GM12878 (cell line): ENCODE results near the gene GAK. TPM values are rescaled to one million over a fixed set of nuclear protein-coding genes. Genes with fewer than 3 reads are reported as not detected.
A peak's percentile ranks its signal among the peaks of the same experiment; 100 is the strongest.

Experiments
- BRCA1 ChIP-seq: IDR thresholded peaks from 2 replicates; pipeline ENCODE4 v1.6.1; 2011; ENCODE audit warnings: low read depth, low read length, improper control_type of control experiment
- FOXM1 ChIP-seq: IDR thresholded peaks from 2 replicates; pipeline ENCODE4 v1.6.1; 2012; ENCODE audit warnings: low read depth, mild to moderate bottlenecking, inconsistent platforms, low read length, moderate library complexity
- GATAD2B ChIP-seq: fragments of 450-650 bp; conservative IDR thresholded peaks from 2 replicates; pipeline ENCODE4 v1.6.1; 2017; ENCODE audit warnings: low read depth, mild to moderate bottlenecking, moderate library complexity
- HDGF ChIP-seq: fragments of 450-650 bp; IDR thresholded peaks from 2 replicates; pipeline ENCODE4 v1.6.1; 2016; ENCODE audit warnings: antibody characterized with exemption
- JUND ChIP-seq: IDR thresholded peaks from 2 replicates; pipeline ENCODE4 v1.6.1; 2012; ENCODE audit warnings: low read depth, mild to moderate bottlenecking, low read length, improper control_type of control experiment, moderate library complexity
- KDM1A ChIP-seq: fragments of 200-600 bp; sonication (generic); IDR thresholded peaks from 2 replicates; pipeline ENCODE4 v1.6.1; 2016; ENCODE audit warnings: borderline replicate concordance
- NFIC ChIP-seq: IDR thresholded peaks from 2 replicates; pipeline ENCODE4 v1.6.1; 2012; ENCODE audit warnings: low read depth, mild to moderate bottlenecking, inconsistent platforms, low read length, moderate library complexity
- NFYB ChIP-seq: IDR thresholded peaks from 2 replicates; pipeline ENCODE4 v1.6.1; 2011; ENCODE audit warnings: low read depth, mild to moderate bottlenecking, low read length, improper control_type of control experiment, moderate library complexity; ENCODE audit not compliant: insufficient read depth
- NRF1 ChIP-seq: conservative IDR thresholded peaks from 2 replicates; pipeline ENCODE4 v1.6.1; 2011; ENCODE audit warnings: mild to moderate bottlenecking, low read depth, low read length, improper control_type of control experiment
- PAX8 ChIP-seq: fragments of 450-650 bp; IDR thresholded peaks from 2 replicates; pipeline ENCODE4 v1.6.1; 2017; ENCODE audit warnings: mild to moderate bottlenecking, moderate library complexity
- RB1 ChIP-seq: fragments of 450-650 bp; formaldehyde crosslinking; IDR thresholded peaks from 2 replicates; pipeline ENCODE4 v1.6.1; 2017; ENCODE audit warnings: mild to moderate bottlenecking, borderline replicate concordance
- SMAD1 ChIP-seq: fragments of 450-650 bp; IDR thresholded peaks from 2 replicates; pipeline ENCODE4 v1.6.1; 2018; ENCODE audit warnings: mild to moderate bottlenecking, low read depth; ENCODE audit not compliant: partially characterized antibody
- SMARCA5 ChIP-seq: fragments of 450-650 bp; IDR thresholded peaks from 2 replicates; pipeline ENCODE4 v1.6.1; 2017; ENCODE audit warnings: mild to moderate bottlenecking
- SREBF2 ChIP-seq: IDR thresholded peaks from 2 replicates; pipeline ENCODE4 v1.6.1; 2012; ENCODE audit warnings: mild to moderate bottlenecking, low read length
- YBX1 ChIP-seq: fragments of 450-650 bp; IDR thresholded peaks from 2 replicates; pipeline ENCODE4 v1.6.1; 2016; ENCODE audit warnings: antibody characterized with exemption
- ZSCAN29 ChIP-seq: fragments of 450-650 bp; IDR thresholded peaks from 2 replicates; pipeline ENCODE4 v1.6.1; 2017; ENCODE audit warnings: mild to moderate bottlenecking, moderate library complexity
- ZZZ3 ChIP-seq: IDR thresholded peaks from 2 replicates; pipeline ENCODE4 v1.6.1; 2011; ENCODE audit warnings: low read depth; ENCODE audit not compliant: control insufficient read depth, insufficient read length
- polyA plus RNA-seq, 11 experiments: library from polyadenylated mRNA; depleted of rRNA in 4 of 11; unstranded in 6 of 11; stranded (reverse) in 5 of 11; fragments of >200 nt; fragmentation: Nextera tagmentation in 4 of 11; fragmentation: Illumina TruSeq in 1 of 11; extraction: Ambion mirVana in 4 of 11; extraction: Trizol in 1 of 11; gene quantifications; 1 replicate in 1 of 11; 2 replicates in 10 of 11; pipeline versions ENCODE4 v1.2.1 to v1.2.3, GENCODE V29; 2011 to 2016; ENCODE audit warnings: inconsistent platforms in 2 of 11, missing spikeins in 2 of 11, low read depth in 1 of 11
- total RNA-seq, 4 experiments: library from RNA; depleted of rRNA in 3 of 4; stranded (reverse); fragments of >200 nt in 3 of 4; fragmentation: Illumina TruSeq in 1 of 4; extraction: Trizol in 1 of 4; gene quantifications; 2 replicates each; pipeline versions ENCODE4 v1.2.1 to v1.2.3, GENCODE V29; 2013 to 2021
- TF ChIP-seq, protein P1 (sequence below): fragments of 450-650 bp; IDR thresholded peaks from 2 replicates; pipeline ENCODE4 v1.6.1; 2017; ENCODE audit warnings: mild to moderate bottlenecking, moderate library complexity
- TF ChIP-seq, protein P2 (sequence below): fragments of 450-650 bp; formaldehyde crosslinking; IDR thresholded peaks from 2 replicates; pipeline ENCODE4 v1.4.0; 2020; ENCODE audit warnings: mild to moderate bottlenecking, moderate library complexity
- TF ChIP-seq, protein P3 (sequence below): fragments of 450-650 bp; IDR thresholded peaks from 2 replicates; pipeline ENCODE4 v1.6.1; 2016; ENCODE audit warnings: mild to moderate bottlenecking
- TF ChIP-seq, protein P4 (sequence below): IDR thresholded peaks from 2 replicates; pipeline ENCODE4 v1.6.1; 2011; ENCODE audit warnings: borderline replicate concordance, low read depth, mild to moderate bottlenecking, moderate library complexity, low read length; ENCODE audit not compliant: insufficient read depth, poor library complexity, severe bottlenecking

GAK gene
- total and polyA plus RNA-seq, 10 of the 15 experiments (the other 5 are each of a cell fraction or from before 2014, with no cell fraction given) = 0.82 to 127 (median 53.8) TPM

DNA sequence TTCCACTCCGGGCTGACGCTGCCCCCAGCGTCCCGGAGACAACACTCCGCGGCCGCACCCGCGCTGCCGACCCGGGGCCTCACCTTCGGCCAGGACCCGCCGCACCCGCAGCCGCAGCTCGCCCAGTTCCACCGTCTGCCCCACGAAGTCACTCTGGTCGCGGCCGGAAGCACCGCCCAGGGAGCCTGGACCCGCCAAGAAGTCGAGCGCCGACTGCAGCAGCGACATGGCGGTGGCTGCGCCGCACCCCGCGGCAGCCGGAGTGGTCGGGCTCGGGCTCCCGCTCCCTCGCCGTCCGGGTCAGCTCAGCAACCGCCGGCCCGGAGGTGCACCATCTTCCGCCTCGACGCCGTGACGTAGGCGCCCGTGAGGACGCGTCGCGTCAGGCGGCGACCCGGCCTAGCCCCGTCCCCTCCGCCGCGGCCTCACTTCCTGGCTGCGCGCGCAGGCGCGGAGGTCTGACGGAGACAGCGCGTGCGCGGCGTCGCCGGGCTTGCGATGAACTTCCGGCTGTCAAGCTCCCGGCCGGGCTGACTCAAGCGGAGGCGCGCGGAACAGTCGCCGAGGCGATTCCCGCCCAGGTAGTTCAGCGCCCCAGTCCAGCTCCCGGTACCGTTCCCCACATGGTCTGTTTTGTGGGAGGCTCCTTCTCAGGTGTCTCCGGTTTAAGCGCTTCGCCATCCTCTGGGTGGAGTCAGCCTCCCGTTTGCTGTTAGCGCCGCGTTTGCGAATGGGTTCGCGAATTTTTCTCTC, at the start of gene GAK, which contains the start of gene TMEM175 (continued):
- TF ChIP-seq, protein P1, sequence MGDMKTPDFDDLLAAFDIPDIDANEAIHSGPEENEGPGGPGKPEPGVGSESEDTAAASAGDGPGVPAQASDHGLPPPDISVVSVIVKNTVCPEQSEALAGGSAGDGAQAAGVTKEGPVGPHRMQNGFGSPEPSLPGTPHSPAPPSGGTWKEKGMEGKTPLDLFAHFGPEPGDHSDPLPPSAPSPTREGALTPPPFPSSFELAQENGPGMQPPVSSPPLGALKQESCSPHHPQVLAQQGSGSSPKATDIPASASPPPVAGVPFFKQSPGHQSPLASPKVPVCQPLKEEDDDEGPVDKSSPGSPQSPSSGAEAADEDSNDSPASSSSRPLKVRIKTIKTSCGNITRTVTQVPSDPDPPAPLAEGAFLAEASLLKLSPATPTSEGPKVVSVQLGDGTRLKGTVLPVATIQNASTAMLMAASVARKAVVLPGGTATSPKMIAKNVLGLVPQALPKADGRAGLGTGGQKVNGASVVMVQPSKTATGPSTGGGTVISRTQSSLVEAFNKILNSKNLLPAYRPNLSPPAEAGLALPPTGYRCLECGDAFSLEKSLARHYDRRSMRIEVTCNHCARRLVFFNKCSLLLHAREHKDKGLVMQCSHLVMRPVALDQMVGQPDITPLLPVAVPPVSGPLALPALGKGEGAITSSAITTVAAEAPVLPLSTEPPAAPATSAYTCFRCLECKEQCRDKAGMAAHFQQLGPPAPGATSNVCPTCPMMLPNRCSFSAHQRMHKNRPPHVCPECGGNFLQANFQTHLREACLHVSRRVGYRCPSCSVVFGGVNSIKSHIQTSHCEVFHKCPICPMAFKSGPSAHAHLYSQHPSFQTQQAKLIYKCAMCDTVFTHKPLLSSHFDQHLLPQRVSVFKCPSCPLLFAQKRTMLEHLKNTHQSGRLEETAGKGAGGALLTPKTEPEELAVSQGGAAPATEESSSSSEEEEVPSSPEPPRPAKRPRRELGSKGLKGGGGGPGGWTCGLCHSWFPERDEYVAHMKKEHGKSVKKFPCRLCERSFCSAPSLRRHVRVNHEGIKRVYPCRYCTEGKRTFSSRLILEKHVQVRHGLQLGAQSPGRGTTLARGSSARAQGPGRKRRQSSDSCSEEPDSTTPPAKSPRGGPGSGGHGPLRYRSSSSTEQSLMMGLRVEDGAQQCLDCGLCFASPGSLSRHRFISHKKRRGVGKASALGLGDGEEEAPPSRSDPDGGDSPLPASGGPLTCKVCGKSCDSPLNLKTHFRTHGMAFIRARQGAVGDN = peak; percentile 87
- TF ChIP-seq NRF1 = peak; percentile 94
- TF ChIP-seq BRCA1 = no peak
- TF ChIP-seq, protein P2, sequence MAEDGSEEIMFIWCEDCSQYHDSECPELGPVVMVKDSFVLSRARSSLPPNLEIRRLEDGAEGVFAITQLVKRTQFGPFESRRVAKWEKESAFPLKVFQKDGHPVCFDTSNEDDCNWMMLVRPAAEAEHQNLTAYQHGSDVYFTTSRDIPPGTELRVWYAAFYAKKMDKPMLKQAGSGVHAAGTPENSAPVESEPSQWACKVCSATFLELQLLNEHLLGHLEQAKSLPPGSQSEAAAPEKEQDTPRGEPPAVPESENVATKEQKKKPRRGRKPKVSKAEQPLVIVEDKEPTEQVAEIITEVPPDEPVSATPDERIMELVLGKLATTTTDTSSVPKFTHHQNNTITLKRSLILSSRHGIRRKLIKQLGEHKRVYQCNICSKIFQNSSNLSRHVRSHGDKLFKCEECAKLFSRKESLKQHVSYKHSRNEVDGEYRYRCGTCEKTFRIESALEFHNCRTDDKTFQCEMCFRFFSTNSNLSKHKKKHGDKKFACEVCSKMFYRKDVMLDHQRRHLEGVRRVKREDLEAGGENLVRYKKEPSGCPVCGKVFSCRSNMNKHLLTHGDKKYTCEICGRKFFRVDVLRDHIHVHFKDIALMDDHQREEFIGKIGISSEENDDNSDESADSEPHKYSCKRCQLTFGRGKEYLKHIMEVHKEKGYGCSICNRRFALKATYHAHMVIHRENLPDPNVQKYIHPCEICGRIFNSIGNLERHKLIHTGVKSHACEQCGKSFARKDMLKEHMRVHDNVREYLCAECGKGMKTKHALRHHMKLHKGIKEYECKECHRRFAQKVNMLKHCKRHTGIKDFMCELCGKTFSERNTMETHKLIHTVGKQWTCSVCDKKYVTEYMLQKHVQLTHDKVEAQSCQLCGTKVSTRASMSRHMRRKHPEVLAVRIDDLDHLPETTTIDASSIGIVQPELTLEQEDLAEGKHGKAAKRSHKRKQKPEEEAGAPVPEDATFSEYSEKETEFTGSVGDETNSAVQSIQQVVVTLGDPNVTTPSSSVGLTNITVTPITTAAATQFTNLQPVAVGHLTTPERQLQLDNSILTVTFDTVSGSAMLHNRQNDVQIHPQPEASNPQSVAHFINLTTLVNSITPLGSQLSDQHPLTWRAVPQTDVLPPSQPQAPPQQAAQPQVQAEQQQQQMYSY = no peak
- TF ChIP-seq GATAD2B = peak; percentile 89
- no peak for TF ChIP-seq FOXM1
- TF ChIP-seq SREBF2 = no peak
- TF ChIP-seq ZSCAN29 = no peak
- no peak for TF ChIP-seq NFIC
- no peak for TF ChIP-seq KDM1A
- TF ChIP-seq ZZZ3 = no peak
- no peak for TF ChIP-seq PAX8
- no peak for TF ChIP-seq SMARCA5
- peak; percentile 34; the same call in 1 of the 2 replicates for TF ChIP-seq RB1
- TF ChIP-seq NFYB = no peak
- no peak for TF ChIP-seq SMAD1
- TF ChIP-seq YBX1 = no peak
- TF ChIP-seq, protein P3, sequence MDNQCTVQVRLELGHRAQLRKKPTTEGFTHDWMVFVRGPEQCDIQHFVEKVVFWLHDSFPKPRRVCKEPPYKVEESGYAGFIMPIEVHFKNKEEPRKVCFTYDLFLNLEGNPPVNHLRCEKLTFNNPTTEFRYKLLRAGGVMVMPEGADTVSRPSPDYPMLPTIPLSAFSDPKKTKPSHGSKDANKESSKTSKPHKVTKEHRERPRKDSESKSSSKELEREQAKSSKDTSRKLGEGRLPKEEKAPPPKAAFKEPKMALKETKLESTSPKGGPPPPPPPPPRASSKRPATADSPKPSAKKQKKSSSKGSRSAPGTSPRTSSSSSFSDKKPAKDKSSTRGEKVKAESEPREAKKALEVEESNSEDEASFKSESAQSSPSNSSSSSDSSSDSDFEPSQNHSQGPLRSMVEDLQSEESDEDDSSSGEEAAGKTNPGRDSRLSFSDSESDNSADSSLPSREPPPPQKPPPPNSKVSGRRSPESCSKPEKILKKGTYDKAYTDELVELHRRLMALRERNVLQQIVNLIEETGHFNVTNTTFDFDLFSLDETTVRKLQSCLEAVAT = no peak
- TF ChIP-seq, protein P4, sequence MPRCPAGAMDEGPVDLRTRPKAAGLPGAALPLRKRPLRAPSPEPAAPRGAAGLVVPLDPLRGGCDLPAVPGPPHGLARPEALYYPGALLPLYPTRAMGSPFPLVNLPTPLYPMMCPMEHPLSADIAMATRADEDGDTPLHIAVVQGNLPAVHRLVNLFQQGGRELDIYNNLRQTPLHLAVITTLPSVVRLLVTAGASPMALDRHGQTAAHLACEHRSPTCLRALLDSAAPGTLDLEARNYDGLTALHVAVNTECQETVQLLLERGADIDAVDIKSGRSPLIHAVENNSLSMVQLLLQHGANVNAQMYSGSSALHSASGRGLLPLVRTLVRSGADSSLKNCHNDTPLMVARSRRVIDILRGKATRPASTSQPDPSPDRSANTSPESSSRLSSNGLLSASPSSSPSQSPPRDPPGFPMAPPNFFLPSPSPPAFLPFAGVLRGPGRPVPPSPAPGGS = no peak
- no peak for TF ChIP-seq HDGF
- TF ChIP-seq JUND = no peak
